Pulmonary artery endothelial cell (primary cell): ENCODE measurements around the gene MYLK3. TPM values are rescaled to one million over a fixed set of nuclear protein-coding genes. Genes with fewer than 3 reads are reported as not detected.

Experiments used
- DNase-seq: peaks from one replicate; pipeline ENCODE4 v3.0.0-alpha.2; 2011; ENCODE audit warnings: low read depth, low spot score
- total RNA-seq: library from RNA; depleted of rRNA; stranded (reverse); fragments of >200 nt; gene quantifications from 2 replicates; pipeline ENCODE4 v1.2.3, GENCODE V29; 2014

Gene MYLK3
- total RNA-seq, 1 donor from 2014 or later = under 0.01 TPM

GRCh38 chr16:46759309-46759708 lies 11.2 kb upstream of the MYLK3 start:
- no peak for DNase-seq

- DNase-seq = no peak
These were observed 9.4 kb upstream of the MYLK3 start for GRCh38 chr16:46757339-46758050.

GRCh38 chr16:46756772-46757171 lies 8.6 kb upstream of the MYLK3 start:
- no peak for DNase-seq

GRCh38 chr16:46753015-46753414 lies 4.9 kb upstream of the MYLK3 start:
- no peak for DNase-seq

- DNase-seq = no peak
These were observed 3.2 kb upstream of the MYLK3 start for GRCh38 chr16:46751381-46751780.

DNA sequence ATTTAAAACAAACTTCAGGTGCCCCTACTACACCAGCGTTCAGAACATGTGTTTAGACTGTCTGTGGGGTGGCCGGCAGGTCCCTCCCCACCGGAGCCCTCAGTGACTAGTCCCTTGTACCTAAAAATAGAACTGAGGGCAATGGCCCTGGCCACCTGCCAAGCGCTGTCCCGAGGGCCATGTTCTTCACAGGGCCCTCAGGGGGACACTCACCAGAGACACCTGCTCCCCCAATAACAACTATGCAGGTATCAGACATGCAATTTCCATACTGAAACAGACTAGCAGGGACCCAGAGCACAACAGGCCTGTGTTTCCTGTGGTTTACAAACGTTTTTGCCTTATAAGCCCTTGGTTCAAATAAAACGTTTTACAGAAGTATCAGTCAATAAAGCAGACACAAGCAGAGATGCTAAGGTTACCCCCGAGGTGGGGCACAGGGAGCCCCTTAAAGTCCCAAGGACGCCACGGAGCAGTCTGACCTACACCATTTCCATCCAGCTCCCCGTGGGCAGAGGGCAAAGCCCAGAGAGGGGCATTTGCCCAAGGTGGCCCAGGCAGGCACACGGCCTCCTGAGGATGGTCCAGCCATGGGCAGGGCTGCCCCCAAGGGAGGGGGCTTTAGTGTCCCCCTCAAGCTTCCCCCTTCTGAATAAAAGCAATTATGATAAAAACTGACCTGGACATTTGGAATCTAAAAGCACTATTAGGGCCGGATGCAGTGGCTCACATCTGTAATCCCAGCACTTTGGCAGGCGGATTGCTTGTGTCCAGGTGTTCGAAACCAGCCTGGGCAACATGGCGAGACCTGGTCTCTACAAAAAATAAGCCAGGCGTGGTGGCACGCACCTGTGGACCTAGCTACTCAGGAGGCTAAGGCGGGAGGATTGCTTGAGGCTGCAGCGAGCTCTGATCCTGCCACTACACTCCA lies 896 bp upstream of the MYLK3 start:
- no peak for DNase-seq

GRCh38 chr16:46746821-46747776 lies 1.0 kb downstream of the MYLK3 start:
- DNase-seq = no peak

GRCh38 chr16:46745617-46746016 lies 2.5 kb downstream of the MYLK3 start:
- no peak for DNase-seq

GRCh38 chr16:46743232-46743719 lies 4.9 kb downstream of the MYLK3 start:
- no peak for DNase-seq

GRCh38 chr16:46739934-46740333 lies 8.2 kb downstream of the MYLK3 start:
- DNase-seq = no peak

GRCh38 chr16:46737621-46738214 lies 10.4 kb downstream of the MYLK3 start:
- no peak for DNase-seq

GRCh38 chr16:46736695-46737094 lies 11.4 kb downstream of the MYLK3 start:
- no peak for DNase-seq

GRCh38 chr16:46733319-46733830 lies 14.8 kb downstream of the MYLK3 start:
- DNase-seq = no peak

- DNase-seq = no peak
These were observed 15.6 kb downstream of the MYLK3 start for GRCh38 chr16:46732561-46732960.

- no peak for DNase-seq
These were observed 16.2 kb downstream of the MYLK3 start for GRCh38 chr16:46731691-46732555.

GRCh38 chr16:46730801-46731690 lies 17.1 kb downstream of the MYLK3 start:
- DNase-seq = no peak

DNA sequence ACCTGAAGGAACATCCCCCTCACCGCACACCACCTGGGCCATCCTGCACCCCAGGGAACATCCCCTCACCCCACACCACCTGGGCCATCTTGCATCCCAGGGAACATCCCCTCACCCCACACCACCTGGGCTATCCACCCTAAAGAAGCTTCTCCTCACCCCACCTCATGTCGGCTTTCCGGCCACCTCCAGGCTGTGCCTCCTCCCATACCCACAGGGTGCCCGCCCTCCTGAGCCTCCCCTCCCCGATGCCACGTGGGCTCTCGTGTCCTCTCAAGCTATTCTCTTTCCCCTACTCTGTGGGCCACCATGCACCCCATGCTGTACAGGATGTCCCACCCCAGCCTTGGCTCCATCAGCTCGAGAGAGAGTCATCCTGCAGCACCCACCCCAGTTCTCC lies 18.0 kb downstream of the MYLK3 start:
- DNase-seq = no peak

DNA sequence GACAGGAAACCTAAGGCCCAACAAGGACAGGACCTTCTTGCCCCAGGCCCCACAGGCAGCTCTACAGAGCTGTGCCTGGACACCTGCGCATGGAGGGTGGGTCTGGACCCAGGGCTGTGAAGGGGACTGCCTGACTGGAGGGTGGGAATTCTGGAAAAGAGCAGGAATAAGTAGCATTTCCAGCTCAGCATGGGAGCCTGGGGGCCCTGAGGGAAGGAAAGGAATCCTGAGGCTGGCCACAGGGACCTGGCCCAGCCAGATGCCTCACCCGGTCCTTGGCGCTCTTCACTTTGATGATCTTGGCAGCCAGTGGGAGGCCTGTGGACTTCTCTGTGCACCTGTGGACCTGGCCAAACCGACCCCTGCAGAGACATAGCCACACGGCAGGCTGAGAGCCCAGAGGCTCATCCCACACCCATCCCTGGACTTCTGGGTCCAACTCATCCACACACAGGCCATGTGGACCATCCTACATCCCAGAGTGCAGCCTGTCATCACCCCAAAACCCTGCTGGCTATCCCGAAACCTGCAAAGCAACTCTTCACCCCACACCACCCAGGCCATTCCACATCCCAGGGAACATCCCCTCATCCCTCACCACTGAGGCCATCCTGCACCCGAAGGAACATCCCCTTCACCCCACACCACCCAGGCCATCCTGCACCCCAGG lies 18.7 kb downstream of the MYLK3 start:
- no peak for DNase-seq
